SKM-1 (cell line): ENCODE data around the gene CYP4F12.
"Not testable (repeated sequence)": the region's sequence is repeated elsewhere in the genome, so short reads cannot be mapped to it uniquely, and the experiment has no call there.

Experiments
- DNase-seq: peaks from one replicate; lab custom pipeline; 2025; ENCODE audit not compliant: unreplicated experiment; lab: John Stamatoyannopoulos, UW

The CYP4F12 gene

DNA sequence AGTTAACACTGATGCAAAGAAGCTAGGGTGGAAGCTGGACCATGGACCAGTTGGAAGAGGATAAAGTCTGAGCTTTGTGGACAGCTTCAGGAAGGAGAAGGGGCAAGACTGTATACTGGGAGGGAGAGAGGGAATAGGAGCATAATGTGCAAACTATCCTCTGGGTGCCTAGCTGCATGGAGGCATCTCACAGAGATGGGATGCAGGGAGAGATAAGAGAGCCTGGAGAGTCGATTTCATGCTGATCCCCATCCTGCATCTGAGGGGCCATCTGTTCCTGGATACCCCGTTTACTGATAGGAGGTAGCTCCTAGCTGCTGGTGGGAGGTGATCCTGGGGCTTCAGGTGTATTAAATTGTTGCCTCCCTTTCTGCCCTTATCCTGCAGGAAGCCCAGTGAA, 23.4 kb upstream of the CYP4F12 start:
- DNase-seq = no peak

- not testable (repeated sequence) for DNase-seq
These were observed 22.8 kb upstream of the CYP4F12 start for GRCh38 chr19:15650123-15650522.

- no peak for DNase-seq
These were observed 21.1 kb upstream of the CYP4F12 start for GRCh38 chr19:15651791-15652190.

GRCh38 chr19:15652559-15653278, 20.2 kb upstream of the CYP4F12 start:
- no peak for DNase-seq

DNA sequence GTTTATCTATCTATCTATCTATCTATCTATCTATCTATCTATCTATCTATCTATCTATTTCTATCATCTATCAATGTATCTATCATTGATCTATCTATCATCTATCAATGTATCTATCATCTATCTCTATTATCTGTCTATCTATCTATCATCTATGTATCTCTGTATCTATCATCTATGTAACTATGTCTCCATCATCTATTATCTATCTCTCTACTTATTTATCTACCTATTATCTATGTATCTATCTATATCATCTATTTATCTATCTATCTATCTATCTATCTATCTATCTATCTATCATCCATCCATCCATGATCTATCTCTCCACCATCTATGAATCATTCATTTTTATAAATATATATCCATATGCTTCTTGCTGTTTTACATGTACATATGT, 16.4 kb upstream of the CYP4F12 start:
- DNase-seq = no peak

DNA sequence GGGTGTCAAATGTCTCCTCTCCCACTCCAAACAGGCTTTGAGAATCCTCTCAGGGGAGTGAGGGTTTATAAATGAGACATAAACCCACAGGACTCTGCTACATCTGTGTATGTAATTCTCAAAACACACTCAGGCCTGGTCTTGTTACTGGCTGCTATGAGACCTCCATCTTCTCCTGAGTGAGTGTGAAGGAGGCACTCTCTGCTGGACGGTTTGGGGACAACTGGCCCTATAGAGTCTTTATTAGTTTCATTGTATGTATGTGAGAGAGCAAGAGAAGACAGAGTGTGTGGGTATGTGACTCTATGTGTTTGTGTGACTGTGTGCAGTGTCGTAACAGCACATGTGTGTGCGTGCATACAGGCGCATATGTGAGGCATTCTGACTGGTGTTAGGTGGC, 9.6 kb upstream of the CYP4F12 start:
- no peak for DNase-seq

DNA sequence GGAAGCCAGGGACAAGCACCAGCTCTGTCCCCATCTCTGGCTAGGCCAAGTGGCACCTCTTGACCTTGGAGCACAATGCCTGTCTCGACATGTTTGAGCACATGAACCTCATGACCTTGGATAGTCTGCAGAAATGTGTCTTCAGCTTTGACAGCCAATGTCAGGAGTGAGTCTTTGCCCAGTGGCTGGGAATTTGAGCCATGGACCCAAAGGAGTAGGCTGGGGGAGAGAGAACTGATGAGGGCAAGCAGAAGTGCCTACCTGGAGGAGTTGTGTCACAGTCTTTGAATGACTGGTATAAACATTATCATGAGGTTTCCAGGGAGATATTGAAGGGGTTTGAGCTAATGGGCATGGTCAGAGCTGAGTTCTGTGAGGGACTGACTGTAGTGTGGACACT, 6.7 kb upstream of the CYP4F12 start:
- DNase-seq = no peak

- no peak for DNase-seq
These were observed 6.0 kb upstream of the CYP4F12 start for GRCh38 chr19:15666883-15667282.

GRCh38 chr19:15669440-15669839, 3.4 kb upstream of the CYP4F12 start:
- no peak for DNase-seq

- DNase-seq = no peak
These were observed 3.0 kb upstream of the CYP4F12 start for GRCh38 chr19:15669891-15670290.

GRCh38 chr19:15671237-15671821, 1.6 kb upstream of the CYP4F12 start:
- no peak for DNase-seq

- DNase-seq = no peak
These were observed 852 bp upstream of the CYP4F12 start for GRCh38 chr19:15671891-15672579.

DNA sequence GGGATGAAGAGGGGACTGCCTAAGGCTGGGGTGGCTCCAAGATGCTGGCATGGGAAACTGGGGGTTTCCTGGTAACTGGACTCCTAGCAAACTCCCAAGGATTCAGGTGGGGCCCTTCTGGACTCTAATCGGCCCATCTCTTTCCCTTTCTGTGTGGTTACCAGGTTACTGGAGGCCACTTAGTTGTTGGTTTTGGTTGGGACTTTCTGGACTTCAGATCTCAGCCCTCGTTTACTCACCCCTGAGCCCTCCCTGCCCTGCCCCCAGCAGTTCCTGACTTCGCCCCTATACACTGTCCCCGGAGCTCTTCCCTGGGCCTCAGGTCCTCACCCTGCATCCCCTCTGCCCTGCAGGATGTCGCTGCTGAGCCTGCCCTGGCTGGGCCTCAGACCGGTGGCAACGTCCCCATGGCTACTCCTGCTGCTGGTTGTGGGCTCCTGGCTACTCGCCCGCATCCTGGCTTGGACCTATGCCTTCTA, 328 bp downstream of the CYP4F12 start:
- no peak for DNase-seq

GRCh38 chr19:15675560-15675959, 2.7 kb downstream of the CYP4F12 start:
- DNase-seq = no peak

DNA sequence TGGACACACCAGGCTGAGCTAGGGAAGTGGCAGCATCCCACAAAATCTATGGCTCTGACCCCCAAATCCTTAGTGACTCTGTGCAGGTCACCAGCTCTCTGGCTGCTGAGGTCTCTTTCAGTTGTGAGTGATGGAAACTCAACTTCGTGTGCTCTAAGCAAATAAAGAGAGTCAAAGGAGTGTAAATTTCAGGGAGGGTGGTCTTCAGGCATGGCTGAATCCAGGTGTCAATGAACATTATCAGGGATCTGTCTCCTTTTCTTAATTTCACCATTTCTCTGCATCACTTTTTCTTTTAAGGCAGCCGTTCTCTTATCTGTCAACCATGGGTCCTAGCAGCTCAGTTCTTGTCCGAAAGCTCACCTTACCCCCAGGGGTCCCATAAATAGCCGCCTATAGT, 6.2 kb downstream of the CYP4F12 start:
- DNase-seq = no peak

GRCh38 chr19:15679865-15680264, 7.0 kb downstream of the CYP4F12 start:
- DNase-seq = not testable (repeated sequence)

DNA sequence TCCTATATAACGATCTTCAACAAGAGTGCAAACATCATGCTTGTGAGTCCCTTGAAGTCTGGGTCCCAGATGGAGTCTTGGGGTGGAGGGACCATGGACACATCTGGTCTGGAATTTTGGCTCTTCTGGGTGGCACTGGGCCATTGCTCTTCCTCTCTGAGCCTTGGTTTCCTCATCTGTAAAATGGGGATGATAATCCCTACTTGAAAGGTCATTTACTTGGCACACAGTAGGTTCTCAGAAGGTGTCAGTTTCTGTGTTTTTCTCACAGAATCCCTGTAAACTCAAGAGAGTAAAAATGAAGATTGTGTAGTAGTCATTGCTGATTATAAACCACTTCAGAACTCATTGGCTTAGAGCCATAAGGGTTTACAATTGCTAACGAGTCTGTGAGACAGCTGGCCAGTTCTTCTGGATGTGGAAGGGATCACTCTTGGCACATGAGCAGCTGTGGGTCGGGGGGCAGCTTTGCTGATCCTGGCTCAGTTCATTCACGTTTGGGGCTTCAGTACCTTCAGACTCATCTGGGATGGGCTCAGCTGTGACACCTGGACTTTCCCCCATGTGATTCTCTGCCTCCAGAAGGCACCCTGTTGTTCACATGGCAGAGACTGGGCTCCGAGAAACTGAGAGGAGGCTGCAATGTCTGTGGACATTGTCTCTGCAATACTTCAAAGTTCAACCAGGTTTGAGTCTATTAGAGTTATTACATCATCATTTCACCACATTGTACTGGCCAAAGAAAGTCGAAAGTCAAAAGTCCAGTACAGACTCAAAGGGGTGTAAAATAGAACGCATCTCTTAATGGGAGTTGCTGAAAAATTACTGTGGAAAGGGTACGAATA, 7.8 kb downstream of the CYP4F12 start:
- DNase-seq = no peak

GRCh38 chr19:15683411-15683810, 10.5 kb downstream of the CYP4F12 start:
- no peak for DNase-seq

- no peak for DNase-seq
These were observed 11.9 kb downstream of the CYP4F12 start for GRCh38 chr19:15684828-15685227.

GRCh38 chr19:15696654-15697194, 23.8 kb downstream of the CYP4F12 start:
- no peak for DNase-seq
